Measurements from ENCODE around the gene ATP6V1A.
A peak's percentile ranks its signal among the peaks of the same experiment; 100 is the strongest.
"Not testable (repeated sequence)": the region's sequence is repeated elsewhere in the genome, so short reads cannot be mapped to it uniquely, and the experiment has no call there.

ATP6V1A gene

DNA sequence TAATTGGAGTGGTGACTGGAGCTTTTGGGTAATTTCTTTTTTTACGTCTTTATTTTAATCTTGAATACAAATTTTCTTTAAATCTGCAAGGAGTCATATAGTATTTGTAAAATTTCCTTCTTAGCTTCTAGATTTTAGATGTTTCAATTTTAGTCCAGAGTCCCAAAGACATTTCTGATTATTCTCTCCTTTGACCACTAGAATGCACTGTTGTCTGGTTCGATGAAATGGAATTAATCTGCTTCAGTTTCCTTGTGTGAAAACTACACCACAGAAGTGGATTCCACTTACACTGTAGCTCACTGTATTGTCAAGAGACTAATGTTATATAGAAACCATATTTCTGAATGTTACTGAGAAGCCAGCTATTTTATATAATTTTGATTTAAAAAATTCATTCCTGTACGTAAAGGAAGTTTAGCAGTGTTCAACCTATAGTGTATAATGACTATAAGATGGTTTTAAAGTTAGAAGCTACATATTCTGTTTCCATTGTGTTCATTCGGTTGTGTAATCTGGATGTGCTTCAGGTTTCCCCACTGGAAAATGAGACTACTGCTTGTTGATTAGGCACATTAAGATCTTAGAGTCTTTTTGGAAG, 97.9 kb downstream of the ATP6V1A start:
- in situ Hi-C loops (cut with HindIII; ENCODE audit: low pct_unique_long_range_greater_than_20kb, low sequenced_read_pairs): no loop called here
- TF ChIP-seq JUND (IDR thresholded peaks at IDR 0.05; ENCODE audit: low read depth): no peak
- peak; percentile 60 to 81 for DNase-seq (ENCODE audit: low read depth in 1 of 2, low spot score in 1 of 2)

GRCh38 chr3:113847247-113847646, 100.4 kb downstream of the ATP6V1A start:
- no peak for TF ChIP-seq JUND (IDR thresholded peaks at IDR 0.05; ENCODE audit: low read depth)
- in situ Hi-C loops (cut with HindIII; ENCODE audit: low pct_unique_long_range_greater_than_20kb, low sequenced_read_pairs): no loop called here
- DNase-seq (ENCODE audit: low read depth in 1 of 2, low spot score in 1 of 2): no peak

DNA sequence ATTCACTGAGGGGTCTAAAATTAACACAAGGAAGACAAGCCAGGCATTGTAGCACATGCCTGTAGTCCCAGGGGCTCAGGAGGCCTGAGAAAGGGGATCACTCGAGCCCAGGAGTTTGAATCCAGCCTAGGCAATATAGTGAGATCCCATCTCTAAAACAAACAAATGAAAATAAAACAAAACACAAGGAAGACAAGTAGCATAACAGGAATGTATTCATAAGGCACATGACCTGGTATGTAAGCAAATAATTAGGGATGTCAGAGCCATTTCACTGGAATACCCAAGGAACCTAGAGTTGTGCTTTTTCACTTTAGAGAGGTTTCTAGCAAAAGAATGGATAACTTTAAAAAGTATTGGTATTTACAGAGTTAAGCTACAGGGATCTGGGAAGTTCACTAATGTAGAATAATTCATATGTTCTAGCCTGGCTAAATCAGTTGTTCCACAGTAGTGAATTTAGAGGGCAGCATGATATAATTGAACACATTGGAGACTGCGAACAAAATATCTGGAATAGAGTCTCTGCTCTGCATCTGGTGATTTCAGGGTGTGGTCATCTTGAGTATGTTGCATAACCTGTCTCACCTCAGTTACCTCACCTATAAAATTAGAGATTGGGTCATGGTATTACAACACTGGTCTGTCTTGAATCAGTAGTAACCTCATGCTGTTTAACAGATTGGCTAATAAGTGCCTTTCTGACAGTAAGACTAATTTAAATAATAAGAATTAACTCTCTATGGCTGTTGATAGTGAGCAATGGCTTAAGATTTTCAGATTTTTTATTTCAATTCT, 101.0 kb downstream of the ATP6V1A start:
- in situ Hi-C loops (cut with HindIII; ENCODE audit: low pct_unique_long_range_greater_than_20kb, low sequenced_read_pairs): no loop called here
- TF ChIP-seq JUND (IDR thresholded peaks at IDR 0.05; ENCODE audit: low read depth): peak; percentile 9; the same call in 1 of the 2 replicates
- DNase-seq (ENCODE audit: low read depth in 1 of 2, low spot score in 1 of 2): peak; percentile 25 to 60

DNA sequence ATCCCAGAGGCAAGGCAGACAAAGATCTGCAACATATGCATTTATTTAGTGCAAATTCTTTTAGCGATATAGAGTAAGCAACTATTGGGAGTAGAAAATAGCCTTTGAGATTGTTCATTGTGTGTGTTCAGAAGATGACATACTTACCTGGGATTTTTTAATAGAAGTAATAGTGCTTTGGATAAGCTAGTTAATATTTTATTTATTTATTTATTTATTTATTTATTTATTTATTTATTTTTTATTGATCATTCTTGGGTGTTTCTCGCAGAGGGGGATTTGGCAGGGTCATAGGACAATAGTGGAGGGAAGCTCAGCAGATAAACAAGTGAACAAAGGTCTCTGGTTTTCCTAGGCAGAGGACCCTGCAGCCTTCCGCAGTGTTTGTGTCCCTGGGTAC, 102.2 kb downstream of the ATP6V1A start:
- DNase-seq (ENCODE audit: low read depth in 1 of 2, low spot score in 1 of 2); in situ Hi-C loops (cut with HindIII; ENCODE audit: low pct_unique_long_range_greater_than_20kb, low sequenced_read_pairs): not testable (repeated sequence)

DNA sequence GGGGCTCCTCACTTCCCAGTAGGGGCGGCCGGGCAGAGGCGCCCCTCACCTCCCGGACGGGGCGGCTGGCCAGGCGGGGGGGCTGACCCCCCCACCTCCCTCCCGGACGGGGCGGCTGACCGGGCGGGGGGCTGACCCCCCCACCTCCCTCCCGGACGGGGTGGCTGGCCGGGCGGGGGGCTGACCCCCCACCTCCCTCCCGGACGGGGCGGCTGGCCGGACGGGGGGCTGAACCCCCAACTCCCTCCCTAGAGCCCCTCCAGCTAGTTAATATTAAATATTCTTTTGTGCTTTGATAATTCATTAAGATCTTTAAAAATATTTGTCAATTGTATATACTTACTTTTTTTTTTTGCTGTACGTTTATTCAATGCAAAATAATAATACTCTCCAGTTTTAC, 103.0 kb downstream of the ATP6V1A start:
- DNase-seq (ENCODE audit: low read depth in 1 of 2, low spot score in 1 of 2); in situ Hi-C loops (cut with HindIII; ENCODE audit: low pct_unique_long_range_greater_than_20kb, low sequenced_read_pairs): not testable (repeated sequence)

- DNase-seq (ENCODE audit: low read depth in 1 of 2, low spot score in 1 of 2); in situ Hi-C loops (cut with HindIII; ENCODE audit: low pct_unique_long_range_greater_than_20kb, low sequenced_read_pairs): not testable (repeated sequence)
Observed at GRCh38 chr3:113850391-113850790, 103.6 kb downstream of the ATP6V1A start.

- no peak for TF ChIP-seq JUND (IDR thresholded peaks at IDR 0.05; ENCODE audit: low read depth)
- in situ Hi-C loops (cut with HindIII; ENCODE audit: low pct_unique_long_range_greater_than_20kb, low sequenced_read_pairs): no loop called here
- DNase-seq (ENCODE audit: low read depth in 1 of 2, low spot score in 1 of 2): no peak
Observed at GRCh38 chr3:113852506-113852905, 105.7 kb downstream of the ATP6V1A start.
